ENCODE results near the gene LRRC63.

GRCh38 chr13:46185634-46186033, 26.1 kb upstream of the LRRC63 start:
- TF ChIP-seq POLR2A (IDR thresholded peaks at IDR 0.05), result no peak
- TF ChIP-seq CTCF (IDR thresholded peaks at IDR 0.05), result no peak

All from thyroid gland (tissue), 4 donors.